COR-L47 (cell line): ENCODE data around the gene LCN1.
"Not testable (repeated sequence)": the region's sequence is repeated elsewhere in the genome, so short reads cannot be mapped to it uniquely, and the experiment has no call there.

ENCODE experiments used
- DNase-seq: peaks from one replicate; lab custom pipeline; 2025; lab: John Stamatoyannopoulos, UW

LCN1 gene

DNA sequence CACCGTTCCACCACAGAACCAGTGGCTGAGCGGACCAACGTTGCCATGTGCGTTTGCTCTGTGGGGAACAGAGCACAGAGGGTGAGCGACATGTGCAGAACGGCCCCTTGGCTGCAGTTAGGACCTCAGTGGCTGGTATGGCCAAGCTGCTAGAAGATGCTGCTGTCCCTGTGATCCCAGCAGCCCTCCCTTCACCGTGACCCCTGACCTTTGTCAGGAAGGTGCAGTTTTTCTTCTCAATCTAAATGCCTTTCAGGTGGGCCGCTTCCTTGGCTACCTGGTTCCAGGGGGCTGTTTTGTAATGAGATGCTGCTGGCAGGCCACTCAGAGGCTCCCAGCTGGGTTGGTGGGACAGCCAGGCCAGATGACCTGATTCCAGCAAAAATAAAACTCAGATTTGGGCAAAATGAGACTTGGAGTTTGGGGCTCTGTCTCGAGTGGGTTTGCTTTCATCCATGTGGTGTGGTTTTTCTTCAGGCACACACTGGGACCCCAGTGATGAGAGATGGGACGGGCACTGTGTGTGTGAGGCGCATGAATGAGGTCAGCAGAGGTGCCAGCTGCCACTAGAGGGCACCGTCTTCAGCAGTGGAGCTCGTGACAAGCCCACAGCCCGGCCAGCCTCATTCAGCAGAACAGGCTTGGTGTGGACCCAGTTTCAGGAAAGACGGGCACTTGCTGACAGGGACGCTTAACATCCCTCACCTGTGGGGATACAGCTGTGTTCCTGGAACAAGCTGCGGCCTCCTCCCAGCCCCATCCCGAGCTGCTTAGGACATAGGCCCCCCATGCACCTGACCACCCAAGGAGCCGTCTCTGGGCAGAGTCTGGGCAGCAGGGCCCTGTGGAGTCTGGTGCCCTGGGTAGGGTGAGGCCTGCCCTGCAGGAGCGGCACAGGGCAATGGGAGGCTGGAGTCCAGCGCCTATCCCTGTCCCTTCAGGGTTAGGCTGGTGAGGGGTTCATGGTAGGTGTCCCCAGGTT lies 16.7 kb upstream of the LCN1 start:
- peak; percentile 47 for DNase-seq

DNA sequence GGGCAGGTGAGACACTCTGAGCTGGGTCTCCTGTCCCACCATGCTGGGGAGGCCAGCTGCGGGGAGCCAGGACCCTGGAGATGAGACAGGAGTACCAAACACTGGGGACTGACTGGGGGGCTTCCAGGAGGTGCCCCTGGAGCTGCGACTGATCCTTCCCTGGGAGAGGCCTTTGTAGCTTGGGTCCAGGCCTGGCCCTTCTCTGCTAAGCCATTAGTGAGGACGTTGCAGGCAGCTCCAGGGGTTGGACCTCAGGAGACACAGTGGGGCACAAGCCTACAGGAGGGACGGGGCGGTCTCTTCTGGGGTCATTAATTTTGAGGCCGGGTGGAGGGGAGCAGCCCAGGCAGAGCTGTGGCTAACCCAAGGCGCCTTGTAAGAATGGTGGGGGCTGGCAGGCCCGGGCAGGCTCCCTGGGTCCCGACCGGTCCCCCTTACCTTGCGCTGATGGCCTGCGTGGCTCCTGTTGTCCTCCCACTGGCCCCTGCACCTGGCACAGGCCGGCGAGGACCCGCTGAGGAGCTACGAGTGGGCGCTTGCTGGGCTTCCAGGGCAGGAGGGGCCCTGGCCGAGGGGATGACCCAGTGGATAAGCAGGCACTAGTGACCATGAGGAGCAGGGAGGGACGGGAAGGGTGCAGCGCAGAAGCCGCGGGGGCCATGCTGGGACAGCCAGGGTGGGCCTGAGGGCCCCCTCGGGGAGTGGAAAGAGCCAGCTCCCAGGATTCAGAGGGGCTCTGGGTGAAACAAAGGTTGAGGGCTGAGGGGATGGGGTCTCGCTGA lies 15.6 kb upstream of the LCN1 start:
- DNase-seq: no peak

DNA sequence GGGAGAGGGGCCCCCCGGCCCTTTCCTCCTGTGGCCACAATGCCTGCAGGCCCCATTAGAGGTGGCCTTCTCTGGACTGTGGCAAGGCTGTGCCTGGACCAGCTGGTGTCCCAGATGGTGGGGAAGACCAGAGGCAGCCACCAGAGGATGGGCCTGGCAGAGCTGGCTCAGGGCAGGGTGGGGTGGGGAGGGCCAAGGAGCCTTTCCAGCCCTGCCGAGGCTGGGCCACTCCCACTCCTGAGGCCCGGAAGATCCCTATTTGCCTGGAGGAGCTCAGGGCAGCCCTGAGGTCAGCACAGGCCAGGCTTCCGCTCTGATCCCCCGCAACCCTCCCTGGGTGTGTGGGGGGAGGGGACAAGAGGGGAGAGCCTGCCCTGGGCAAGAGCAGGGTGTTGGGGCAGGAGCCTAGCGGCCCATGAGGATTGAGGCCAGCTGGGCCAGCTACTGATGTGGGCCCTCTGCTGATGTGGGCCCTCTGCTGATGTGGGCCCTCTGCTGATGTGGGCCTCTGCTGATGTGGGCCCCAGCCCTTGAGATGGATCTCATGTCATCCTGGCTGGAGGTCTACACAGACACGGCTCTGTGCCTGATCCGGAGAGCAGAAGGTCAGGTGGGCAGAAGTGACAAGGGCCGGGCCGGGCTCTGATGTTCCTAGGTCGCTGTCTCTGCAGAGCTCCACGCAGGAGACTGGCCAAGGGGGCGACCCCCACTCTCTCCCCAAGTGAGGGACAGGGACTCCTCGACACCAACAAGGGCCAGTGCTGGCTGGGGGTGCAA lies 14.7 kb upstream of the LCN1 start:
- no peak for DNase-seq

DNA sequence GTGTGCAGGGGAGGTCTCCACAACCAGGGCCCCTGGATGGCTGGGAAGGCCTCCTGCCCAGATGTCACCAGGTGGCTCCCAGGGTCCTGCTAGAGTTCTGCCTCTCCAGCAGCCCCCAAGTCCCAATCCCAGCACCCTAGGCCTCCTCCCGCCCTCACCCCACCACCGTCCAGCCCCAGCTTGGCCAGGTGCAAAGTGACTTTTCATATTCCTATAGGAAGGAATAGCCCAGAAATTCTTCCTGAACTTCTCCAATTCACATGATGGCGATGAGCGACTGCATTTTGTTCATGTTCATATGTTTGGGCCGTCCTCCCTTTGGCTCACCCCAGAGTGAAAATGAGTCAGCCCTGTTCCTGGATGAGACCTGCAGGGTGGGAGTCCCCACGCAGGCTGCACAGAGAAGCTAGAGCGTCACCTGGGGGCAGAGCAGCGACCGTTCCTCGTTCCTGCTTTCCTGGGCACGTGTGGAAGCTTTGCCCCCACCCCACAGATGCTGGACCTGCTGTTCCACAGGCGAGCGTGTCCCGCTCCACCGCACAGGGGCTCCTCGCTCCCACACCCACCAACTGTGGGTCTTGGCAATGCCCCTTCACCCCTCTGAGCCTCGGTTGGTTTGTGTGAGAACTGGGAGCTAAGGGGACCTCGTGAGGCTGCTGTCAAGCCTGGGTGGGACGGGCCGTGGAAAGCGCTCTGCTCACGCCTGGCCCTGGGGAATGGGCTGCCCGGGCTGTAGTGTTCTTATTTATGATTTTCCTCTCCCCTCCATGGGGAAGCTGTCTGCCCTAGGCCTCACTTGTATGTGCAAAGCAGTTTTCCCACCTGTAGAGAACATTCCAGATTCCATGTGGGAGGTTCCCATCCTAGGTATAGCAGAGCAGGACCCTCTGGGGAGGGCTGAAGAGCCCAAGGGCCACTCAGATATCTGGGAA lies 13.9 kb upstream of the LCN1 start:
- DNase-seq: no peak

DNA sequence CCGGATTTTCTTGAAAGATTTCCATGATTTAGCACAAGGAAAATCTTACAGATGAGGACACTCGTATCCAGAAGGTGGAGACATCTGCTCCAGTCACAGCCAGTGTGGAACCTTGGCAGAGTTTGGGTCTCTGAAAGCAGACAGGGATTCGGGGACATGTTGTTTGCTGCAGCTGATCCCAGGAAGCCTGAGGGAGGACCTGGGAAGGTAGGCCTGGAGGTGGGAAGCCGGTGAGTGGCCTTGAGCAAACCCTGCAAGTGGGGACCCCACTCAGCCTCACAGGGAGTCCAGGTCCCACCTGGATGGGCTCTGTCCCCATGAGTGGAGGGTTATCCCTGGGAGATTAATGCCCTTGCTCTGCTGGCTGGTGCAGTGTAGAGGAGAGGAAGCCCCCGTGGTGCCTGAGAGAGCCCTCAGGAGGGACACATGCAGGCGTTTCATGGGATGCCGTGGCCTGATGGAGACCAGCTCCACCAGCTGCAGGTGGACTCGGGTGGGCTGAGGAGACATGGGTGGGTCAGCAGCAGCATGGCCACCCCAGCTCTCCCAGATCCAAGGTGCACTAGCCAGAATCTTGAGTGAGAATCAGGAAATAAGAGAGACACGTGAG lies 12.9 kb upstream of the LCN1 start:
- no peak for DNase-seq

DNA sequence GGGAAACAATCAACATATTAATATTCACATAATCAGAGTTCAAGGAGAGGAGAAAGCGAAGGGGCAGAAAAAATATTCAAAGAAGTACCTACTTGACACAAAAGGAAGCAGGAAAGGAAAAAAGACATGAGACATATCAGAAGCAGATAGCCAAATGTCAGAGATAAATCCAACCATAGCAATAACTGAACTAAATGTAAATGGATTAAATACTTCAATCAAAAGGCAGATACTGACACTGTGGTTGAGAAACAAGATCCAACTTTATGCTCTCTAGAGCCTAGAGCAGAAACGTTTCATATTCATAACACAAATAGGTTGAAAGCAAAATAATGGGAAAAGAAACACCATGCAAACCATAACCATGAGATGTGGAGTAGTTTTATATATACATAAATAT lies 11.8 kb upstream of the LCN1 start:
- DNase-seq: no peak

DNA sequence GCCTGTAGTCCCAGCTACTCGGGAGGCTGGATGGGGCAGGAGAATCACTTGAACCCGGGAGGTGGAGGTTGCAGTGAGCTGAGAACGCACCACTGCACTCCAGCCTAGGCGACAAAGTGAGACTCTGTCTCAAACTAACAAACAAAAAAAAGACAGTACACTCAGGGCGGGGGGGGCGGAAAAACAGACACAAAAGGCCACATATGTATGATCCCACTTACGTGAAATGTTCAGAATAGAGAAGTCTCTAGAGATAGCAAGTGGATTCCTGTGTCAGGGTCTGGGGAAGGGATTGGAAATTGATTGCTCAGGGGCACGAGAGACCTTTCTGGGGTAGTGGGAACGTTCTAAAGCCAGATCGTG lies 9.0 kb upstream of the LCN1 start:
- no peak for DNase-seq

DNA sequence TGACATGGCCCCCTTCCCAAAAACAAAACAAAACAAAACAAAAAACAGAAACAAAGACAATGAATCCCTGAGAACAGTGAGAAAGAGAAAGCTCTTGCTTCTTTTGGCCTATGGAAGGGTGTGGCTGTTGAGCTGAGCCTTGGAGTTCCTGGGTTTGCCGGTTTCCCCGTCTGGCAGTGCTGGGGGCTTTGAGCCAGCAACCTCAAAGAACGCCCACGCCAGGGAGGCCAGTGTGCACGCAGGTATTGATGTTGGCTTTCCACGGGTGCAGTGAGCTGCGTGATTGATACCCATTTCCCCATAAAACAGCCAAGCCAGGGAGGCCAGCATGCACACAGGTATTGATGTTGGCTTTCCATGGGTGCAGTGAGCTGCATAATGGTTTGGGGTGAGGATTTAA lies 8.3 kb upstream of the LCN1 start:
- no peak for DNase-seq

DNA sequence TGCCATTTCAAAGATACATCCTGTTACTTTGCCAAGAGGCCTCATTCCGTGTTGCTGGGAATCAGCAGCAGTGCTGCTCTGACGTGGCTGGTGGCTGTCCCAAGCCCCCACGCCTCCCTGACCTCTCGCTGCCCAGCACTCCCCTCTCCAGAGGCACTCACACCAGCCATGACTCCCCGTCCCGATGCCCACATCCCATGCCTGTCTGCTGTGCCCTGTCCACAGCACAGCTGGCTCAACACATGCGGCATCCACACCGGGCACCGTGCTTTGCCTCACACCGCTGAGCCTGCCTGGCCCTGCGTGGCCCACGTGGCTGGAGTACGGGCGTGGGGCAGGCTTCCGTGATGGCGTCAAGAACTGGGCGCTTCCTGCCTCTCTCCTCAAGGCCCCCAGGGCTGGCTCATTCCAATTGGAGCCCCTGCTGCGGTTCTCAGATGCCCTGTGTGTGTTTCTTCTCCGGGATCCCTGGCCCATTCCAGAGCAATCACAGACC lies 7.8 kb upstream of the LCN1 start:
- no peak for DNase-seq

DNA sequence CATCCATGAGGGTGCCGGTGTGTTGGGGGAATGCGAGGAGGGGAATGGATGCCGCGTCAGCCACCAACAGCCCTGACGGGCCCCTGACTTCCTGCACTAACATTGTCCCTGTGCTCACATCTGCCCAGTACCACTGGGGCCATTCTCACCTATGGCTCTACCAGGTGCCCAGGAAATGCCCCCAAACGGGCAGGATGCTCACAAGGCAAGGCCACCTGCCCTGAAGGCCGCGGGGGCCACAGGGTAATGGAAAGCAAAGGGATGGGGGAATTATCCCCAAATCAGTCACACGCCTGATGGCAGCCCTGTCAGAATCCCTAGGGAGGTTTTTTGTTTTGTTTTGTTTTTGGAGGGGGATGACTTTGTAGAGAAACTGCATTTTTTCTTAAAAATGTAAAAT lies 7.3 kb upstream of the LCN1 start:
- DNase-seq: not testable (repeated sequence)

DNA sequence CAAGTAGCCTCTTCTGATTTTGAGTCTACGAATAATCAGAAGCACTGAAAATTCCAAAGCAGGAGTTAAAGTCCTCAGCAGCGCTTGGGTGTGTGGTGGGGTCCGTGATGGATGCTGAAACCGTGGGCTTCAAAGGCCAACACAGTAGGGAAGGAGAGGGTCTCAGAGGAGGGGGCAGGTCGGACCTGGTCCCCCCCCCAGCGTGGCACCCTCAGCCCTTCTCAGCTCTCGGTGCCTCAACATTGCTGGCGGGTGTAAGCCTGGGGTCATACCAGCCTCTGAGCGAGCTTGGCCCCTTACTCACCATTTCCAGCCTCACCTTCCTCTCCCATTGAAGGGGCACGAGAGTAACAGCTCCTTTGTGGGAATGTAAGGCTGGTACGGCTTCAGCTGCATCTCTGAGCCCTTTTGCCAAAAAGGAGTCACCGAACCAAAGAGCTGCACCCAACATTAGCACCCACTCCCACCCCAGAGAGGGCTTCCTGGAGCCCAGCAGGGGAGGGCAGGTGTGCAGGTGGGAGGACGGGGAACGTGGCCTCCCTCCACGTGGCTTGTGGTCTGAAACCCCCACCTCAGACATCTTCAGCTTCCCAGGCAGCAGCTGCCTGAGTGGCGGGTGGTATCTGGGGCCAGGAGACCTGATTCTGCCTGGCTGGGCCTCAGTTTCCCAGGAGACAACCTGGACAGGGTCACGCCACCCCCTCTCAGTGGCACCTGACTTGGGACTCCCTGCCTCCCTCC lies 6.7 kb upstream of the LCN1 start:
- no peak for DNase-seq

DNA sequence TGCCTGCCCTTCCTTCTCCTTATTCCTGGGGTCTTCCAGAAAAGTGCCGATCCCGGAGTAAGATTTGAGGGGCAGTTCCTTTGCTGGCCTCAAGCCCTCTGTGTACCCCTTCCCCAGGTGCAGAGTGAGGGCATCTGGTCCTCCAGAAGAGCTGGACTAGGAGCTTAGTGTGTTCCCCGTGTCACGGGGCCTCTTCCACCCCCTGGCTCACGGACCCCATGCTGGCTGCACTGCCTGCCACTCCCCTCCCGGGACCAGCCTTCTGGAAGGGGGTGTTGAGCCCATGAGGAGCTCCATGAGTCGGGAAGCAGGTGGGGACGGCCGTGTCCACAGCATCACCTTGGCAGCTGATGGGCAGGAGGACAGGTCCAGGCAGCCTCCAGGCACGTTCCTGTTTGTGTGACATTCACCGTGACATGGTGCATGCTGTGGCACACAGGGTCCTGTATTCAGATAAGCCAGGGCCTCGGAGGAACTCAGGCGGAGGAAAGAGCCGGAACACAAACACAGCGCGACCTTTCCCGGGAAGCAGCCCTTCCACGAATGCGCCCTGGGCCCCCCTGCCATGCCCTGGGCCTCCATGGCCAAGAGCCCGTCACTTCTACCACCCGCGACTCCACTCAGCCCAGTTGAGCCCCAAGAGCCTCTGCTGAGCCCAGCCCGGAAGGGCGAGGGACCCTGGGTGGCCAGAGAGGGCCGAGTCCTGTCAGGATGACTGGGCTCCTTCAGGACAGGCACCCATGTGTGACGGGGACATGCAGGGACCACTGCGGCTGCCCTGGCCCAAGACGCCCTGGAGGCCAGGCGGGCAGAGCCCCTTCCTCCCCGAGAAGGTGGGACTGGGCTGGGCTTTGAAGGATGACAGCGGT lies 5.9 kb upstream of the LCN1 start:
- no peak for DNase-seq

DNA sequence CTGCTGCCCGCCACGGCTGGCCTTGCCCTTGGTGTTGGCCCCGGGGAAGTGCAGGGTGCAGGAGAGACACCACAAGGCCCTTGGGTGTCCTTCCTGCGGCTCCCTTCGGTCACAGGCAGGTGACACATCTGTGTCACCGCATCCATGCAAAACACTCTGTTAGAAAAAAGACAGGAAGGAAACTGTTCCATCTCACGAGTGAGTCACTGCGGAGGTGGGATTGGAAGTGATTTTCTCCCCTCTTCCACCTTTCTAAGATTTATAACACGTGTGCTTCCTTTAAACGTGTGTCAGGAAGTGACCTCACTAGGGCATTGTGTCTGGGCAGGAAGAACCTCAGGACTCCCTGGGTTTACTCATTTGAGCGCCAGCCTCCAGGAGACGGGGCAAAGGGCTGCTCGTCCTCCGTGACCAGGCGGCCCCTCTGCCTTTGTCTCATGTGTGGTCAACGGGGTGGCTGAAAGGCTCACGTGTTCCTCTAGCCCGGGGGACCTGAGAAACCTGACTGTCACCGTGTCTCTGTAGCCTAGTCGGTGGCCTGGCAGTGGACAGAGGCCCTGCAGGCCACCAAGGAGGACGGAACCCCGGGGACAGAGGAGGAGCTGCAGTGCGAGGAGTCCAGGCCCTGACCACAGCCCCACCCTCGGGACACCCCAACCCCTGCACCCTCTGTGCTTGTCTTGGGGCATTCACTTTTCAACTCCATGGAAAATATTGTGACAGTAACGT lies 4.9 kb upstream of the LCN1 start:
- DNase-seq: no peak

DNA sequence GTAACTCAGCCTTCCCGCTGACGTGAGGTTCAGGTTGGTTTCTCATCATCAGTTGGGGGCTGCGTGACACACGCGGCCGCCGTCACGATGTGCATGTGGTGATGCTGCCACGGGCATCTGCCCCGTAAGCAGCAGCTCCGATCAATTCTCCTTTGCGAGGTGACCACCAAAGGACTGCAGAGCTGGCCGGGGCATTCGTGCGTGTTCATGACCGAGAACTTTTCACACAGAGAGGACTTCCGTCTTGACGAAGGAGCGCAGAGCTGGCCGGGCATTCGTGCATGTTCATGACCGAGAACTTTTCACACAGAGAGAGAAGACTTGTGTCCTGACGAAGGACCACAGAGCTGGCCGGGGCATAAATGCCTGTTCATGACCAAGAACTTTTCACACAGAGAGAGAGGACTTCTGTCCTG lies 3.8 kb upstream of the LCN1 start:
- no peak for DNase-seq

DNA sequence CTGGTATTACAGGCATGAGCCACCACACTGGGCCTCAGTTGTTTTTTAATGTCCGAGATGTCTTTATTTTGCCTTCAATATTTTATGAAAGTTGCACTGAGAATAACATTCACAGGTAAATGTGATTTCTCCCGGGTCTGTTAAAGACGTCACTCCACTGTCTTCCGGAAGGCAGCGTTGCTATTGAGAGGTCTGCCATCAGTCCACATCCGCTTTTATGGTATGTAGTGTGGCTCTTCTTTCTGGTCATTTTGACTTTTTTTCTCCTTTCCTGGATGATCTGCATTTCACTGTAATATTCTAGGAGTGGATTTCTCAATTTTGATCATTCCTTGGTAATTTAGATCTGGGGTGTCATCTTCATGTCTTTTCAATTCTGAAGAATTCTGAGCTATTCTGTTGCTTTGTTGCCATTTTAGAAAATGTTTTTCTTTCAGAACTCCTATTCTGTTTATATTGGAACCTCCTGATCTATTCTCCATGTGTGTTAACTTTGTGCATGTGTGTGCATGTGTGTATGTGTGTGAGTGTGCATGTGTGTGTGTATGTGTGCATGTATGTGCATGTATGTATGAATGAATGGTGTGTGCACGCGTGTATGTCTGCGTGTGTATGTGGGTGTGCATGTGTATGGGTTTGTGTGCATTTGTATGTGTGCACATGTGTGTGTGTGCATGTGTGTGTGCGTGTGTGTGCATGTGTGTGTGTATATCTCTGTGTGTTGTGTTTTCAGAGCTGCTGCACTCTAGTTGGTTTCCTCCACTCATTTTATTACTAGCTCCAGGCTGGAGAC lies 1.9 kb upstream of the LCN1 start:
- no peak for DNase-seq

DNA sequence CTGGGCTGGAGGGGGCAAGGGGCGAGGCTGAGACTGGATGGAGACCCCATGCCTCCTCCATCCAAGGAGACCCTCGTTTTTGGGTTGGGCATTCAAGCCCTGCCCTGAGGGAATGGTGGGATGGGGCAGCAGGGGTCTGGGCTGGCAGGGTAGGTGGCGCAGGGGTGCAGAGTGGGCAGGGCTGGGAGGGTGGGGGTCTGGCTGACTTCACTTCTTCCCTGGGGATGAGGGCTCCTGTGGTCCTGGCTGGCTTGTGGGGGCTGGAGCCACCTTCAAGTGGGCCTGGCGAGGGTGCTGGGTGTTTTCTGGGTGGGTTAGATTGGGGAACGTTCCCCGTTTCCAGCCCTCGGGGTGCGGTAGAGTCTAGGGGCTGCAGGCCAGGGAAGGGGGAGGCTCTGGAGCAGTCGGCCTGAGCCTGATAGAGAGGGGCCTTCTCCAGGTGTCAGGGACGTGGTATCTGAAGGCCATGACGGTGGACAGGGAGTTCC lies 412 bp downstream of the LCN1 start:
- no peak for DNase-seq

DNA sequence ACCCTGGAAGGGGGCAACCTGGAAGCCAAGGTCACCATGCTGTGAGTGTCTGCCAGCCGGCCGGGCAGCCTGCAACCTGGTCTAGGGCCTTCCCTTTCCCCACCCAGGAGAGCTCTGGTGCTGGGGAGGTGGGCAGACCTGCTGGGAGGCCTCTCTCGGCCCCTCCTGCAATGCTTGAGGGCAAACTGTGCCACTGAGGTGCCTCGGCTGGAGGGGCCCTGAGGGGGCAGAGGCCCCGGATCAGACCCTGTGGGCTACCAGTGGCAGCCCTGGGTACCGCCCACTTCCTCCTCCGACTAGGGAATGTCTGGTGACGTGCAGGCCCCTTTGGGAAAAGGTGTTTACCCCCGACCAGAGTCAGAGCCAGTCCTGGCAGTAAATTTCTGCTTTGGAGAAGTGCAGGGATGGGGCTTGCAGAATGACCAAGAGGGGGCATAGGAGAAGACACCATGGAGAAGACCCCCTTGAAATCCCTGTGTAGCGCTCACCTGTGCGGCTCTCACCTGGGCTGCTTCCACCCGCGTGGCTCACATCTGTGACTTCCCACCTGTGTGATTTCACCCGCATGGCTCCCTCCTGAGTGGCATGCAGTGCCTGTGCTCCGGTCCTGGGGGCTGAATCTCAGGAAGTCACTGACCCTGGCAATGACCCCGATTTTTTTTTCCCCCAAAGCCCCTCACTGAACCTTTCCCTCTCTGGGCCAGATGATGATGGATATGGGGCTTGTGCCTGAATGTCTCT lies 1.1 kb downstream of the LCN1 start:
- no peak for DNase-seq
